ENCODE data around the gene ADGRV1. TPM values are rescaled to one million over a fixed set of nuclear protein-coding genes. Genes with fewer than 3 reads are reported as not detected.

Gene ADGRV1
- total RNA-seq, 1 donor from 2014 or later, result 0.99 TPM

DNA sequence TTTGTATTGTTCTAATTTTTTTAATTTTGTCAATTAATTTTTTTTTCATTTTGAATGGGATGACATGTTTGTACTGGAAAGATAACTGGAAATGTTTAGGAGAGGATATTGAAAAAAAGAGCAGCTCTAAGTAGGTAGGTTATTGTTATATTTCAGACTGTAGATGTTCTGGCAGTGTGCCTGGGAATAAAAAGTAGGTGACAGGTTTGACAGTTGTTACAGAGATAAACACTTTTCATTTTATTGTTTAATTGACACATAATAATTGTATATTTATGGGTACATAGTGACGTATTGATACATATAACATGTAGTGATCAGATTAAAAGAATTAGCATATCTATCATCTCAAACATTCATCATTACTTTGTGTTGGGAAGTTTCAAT is 545.5 kb downstream of the ADGRV1 start:
- Mint-ChIP-seq H3K27me3 (ENCODE audit: unreplicated experiment) (no peaks in the 10 kb centered on the region), H3K4me3 (ENCODE audit: unreplicated experiment) (no peak overlapping the region), H3K27ac (ENCODE audit: unreplicated experiment) (no peak overlapping the region), H3K36me3 (ENCODE audit: unreplicated experiment) (no peaks in the 10 kb centered on the region), H3K9me3 (ENCODE audit: unreplicated experiment) (peaks cover 6% of the 10 kb centered on the region), H3K4me1 (ENCODE audit: unreplicated experiment) (no peaks in the 10 kb centered on the region)
- no peak for DNase-seq (ENCODE audit: extremely low spot score, unreplicated experiment)
- TF ChIP-seq, protein P1, sequence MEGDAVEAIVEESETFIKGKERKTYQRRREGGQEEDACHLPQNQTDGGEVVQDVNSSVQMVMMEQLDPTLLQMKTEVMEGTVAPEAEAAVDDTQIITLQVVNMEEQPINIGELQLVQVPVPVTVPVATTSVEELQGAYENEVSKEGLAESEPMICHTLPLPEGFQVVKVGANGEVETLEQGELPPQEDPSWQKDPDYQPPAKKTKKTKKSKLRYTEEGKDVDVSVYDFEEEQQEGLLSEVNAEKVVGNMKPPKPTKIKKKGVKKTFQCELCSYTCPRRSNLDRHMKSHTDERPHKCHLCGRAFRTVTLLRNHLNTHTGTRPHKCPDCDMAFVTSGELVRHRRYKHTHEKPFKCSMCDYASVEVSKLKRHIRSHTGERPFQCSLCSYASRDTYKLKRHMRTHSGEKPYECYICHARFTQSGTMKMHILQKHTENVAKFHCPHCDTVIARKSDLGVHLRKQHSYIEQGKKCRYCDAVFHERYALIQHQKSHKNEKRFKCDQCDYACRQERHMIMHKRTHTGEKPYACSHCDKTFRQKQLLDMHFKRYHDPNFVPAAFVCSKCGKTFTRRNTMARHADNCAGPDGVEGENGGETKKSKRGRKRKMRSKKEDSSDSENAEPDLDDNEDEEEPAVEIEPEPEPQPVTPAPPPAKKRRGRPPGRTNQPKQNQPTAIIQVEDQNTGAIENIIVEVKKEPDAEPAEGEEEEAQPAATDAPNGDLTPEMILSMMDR (IDR thresholded peaks at IDR 0.05), result no peak

DNA sequence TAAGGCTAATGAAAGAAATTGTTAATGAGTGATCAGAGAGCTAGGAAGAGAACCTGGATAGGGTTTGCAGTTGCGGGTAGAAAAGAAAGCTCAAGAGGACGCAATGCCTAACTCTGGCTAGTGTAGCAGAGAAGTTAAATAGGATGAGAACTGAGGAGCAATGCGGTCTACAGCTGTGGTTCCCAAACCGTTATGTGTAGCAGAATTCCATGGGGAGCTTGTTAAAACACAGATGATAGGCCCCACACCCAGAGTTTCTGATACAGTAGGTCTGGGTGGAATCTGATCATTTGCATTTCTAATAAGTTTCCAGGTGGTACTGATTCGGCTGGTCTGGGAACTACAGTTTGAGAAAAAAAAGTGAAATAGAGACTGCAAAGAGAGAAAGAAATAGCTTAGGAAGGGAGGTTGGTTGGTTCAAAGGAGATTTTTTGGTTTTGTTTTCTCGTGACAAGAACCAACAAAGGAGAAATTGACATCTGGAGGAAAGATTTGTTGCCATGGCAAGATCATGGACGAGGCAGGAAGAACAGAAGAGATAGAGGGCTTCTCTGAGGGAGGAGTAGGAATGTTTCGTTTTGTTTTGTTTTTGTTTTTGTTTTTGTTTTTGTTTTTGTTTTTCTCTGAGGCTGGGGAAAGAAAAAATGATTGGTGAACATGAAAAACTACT is 548.4 kb downstream of the ADGRV1 start:
- Mint-ChIP-seq H3K9me3 (ENCODE audit: unreplicated experiment) (peaks cover 6% of the 10 kb centered on the region), H3K36me3 (ENCODE audit: unreplicated experiment) (no peaks in the 10 kb centered on the region)
- TF ChIP-seq, protein P1 (IDR thresholded peaks at IDR 0.05), result no peak

DNA sequence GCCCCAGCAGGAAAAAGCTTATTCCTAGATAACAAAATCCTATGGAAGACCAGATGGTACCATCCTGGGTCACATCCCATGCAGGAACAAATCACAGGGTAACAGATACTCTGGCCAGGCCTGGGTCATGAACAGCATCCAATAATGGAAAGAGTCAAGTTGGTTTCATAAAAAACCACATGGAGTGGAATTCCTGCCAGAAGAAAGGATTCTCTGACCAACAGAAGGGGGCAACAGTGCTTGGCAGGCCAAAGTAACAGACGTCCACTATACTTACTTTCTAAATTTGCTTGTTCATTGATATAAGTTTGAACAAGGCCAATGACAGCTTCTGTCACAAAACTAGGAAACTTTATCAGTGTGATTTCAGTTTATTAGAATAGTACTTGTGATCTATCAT is 551.0 kb downstream of the ADGRV1 start:
- peaks cover 6% of the 10 kb centered on the region for H3K9me3 Mint-ChIP-seq (ENCODE audit: unreplicated experiment)
- H3K27me3 Mint-ChIP-seq (ENCODE audit: unreplicated experiment), result no peaks in the 10 kb centered on the region
- H3K27ac Mint-ChIP-seq (ENCODE audit: unreplicated experiment), result no peak overlapping the region
- H3K36me3 Mint-ChIP-seq (ENCODE audit: unreplicated experiment), result no peaks in the 10 kb centered on the region
- H3K4me3 Mint-ChIP-seq (ENCODE audit: unreplicated experiment), result no peak overlapping the region
- H3K4me1 Mint-ChIP-seq (ENCODE audit: unreplicated experiment), result peaks cover 5% of the 10 kb centered on the region
- no peak for DNase-seq (ENCODE audit: extremely low spot score, unreplicated experiment)
- TF ChIP-seq, protein P1 (IDR thresholded peaks at IDR 0.05), result peak; percentile 31

More for the DNA sequence above, 548.4 kb downstream of the ADGRV1 start:
- DNase-seq (ENCODE audit: extremely low spot score, unreplicated experiment), result no peak
- Mint-ChIP-seq H3K27me3 (ENCODE audit: unreplicated experiment) (no peaks in the 10 kb centered on the region), H3K27ac (ENCODE audit: unreplicated experiment) (no peak overlapping the region), H3K4me3 (ENCODE audit: unreplicated experiment) (no peak overlapping the region), H3K4me1 (ENCODE audit: unreplicated experiment) (peaks cover 5% of the 10 kb centered on the region)

DNA sequence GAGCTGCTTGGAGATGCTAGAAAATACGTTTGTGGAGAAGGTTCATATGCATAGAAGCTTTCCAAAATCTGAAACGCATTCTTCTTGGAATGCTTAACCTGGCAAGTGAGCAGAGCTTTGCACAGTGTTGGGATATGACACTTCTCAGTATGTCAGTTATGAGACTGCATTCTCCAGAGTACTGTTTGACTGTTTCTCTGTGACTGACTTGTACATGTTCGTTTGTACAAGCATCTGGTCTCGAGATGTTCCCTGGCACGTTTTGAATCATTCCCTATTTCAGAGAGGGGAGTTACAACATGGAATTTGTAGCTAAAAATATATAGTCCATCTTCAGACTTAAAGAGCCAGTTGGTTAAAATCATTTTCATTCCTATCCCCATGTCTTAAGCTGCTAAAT is 552.1 kb downstream of the ADGRV1 start:
- no peak for DNase-seq (ENCODE audit: extremely low spot score, unreplicated experiment)
- H3K27ac Mint-ChIP-seq (ENCODE audit: unreplicated experiment), result no peak overlapping the region
- no peaks in the 10 kb centered on the region for H3K9me3 Mint-ChIP-seq (ENCODE audit: unreplicated experiment)

DNA sequence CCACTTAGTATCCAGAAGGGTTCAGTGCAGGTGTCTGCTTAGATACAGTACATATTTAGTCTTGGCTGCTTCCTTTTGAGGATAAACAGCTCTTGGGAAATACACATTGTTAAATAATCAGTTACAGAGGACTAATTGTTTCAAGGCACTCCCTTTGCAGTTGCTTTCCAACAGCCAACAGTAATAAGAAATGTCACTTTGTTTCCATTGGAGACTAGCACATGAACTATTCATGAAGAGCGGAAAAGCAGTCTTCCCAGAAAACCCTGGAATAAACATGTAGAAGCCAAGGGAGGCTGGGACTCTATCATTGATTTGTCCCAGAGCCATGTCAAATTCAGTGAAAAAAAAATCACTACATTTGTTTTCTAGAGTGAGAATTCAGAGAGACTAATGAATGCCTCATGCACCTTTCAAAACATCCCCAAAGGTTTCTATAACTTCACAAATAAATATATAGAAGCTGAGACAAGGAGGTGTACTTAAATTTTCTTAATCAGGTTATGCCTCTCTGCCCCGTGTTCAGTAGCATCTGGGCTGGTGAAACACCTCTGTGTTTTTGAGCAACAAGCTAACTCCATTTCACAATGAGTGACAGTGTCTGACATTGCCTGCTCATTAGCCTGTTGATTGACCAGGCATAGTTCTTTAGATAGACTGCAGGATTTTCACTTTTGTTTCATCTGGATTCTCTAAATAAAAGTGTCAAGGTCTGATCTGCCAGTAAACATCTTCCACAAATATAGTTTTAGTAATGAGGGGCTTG is 553.1 kb downstream of the ADGRV1 start:
- DNase-seq (ENCODE audit: extremely low spot score, unreplicated experiment), result no peak
- TF ChIP-seq, protein P1 (IDR thresholded peaks at IDR 0.05), result no peak
- Mint-ChIP-seq H3K27ac (ENCODE audit: unreplicated experiment) (no peak overlapping the region), H3K4me3 (ENCODE audit: unreplicated experiment) (no peak overlapping the region), H3K27me3 (ENCODE audit: unreplicated experiment) (no peaks in the 10 kb centered on the region), H3K4me1 (ENCODE audit: unreplicated experiment) (peaks cover 5% of the 10 kb centered on the region), H3K9me3 (ENCODE audit: unreplicated experiment) (no peaks in the 10 kb centered on the region), H3K36me3 (ENCODE audit: unreplicated experiment) (no peaks in the 10 kb centered on the region)

More for the DNA sequence above, 552.1 kb downstream of the ADGRV1 start:
- Mint-ChIP-seq H3K36me3 (ENCODE audit: unreplicated experiment) (no peaks in the 10 kb centered on the region), H3K4me1 (ENCODE audit: unreplicated experiment) (peaks cover 5% of the 10 kb centered on the region), H3K27me3 (ENCODE audit: unreplicated experiment) (no peaks in the 10 kb centered on the region), H3K4me3 (ENCODE audit: unreplicated experiment) (no peak overlapping the region)
- TF ChIP-seq, protein P1 (IDR thresholded peaks at IDR 0.05), result no peak
